ENCODE measurements around the gene GPX4. TPM values are rescaled to one million over a fixed set of nuclear protein-coding genes. Genes with fewer than 3 reads are reported as not detected.

GPX4 gene
- total RNA-seq, 1 experiment from 2014 or later = 577 TPM

- ATAC-seq (no peak), DNase-seq (ENCODE audit: low read depth, low spot score) (no peak)
- no peaks in the 10 kb centered on the region for H3K9me3 ChIP-seq (ENCODE audit: control insufficient read depth, insufficient read depth, low read depth, low read length)
- H3K36me3 ChIP-seq (ENCODE audit: control insufficient read depth, insufficient read depth, low read length) = peaks cover 3% of the 10 kb centered on the region
- H3K4me1 ChIP-seq (ENCODE audit: control insufficient read depth, insufficient read depth, low read length) = no peaks in the 10 kb centered on the region
- H3K27ac ChIP-seq (ENCODE audit: low read length) = no peak overlapping the region
- no TSS peak for BruUV-seq (replicated peaks)
- in situ Hi-C loops (cut with HindIII; ENCODE audit: low pct_unique_long_range_greater_than_20kb, low sequenced_read_pairs) (no loop called here), intact Hi-C loops (cut with micrococcal nuclease; ENCODE audit: unreplicated experiment) (no loop called here)
- ChIA-PET POLR2A (no interaction called here), CTCF (no interaction called here)
- TF ChIP-seq, protein P1, sequence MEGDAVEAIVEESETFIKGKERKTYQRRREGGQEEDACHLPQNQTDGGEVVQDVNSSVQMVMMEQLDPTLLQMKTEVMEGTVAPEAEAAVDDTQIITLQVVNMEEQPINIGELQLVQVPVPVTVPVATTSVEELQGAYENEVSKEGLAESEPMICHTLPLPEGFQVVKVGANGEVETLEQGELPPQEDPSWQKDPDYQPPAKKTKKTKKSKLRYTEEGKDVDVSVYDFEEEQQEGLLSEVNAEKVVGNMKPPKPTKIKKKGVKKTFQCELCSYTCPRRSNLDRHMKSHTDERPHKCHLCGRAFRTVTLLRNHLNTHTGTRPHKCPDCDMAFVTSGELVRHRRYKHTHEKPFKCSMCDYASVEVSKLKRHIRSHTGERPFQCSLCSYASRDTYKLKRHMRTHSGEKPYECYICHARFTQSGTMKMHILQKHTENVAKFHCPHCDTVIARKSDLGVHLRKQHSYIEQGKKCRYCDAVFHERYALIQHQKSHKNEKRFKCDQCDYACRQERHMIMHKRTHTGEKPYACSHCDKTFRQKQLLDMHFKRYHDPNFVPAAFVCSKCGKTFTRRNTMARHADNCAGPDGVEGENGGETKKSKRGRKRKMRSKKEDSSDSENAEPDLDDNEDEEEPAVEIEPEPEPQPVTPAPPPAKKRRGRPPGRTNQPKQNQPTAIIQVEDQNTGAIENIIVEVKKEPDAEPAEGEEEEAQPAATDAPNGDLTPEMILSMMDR (IDR thresholded peaks at IDR 0.05) = no peak
- TF ChIP-seq POLR2AphosphoS5 (IDR thresholded peaks at IDR 0.05; ENCODE audit: low read depth, low read length) = no peak; the same call in 1 of the 2 replicates
- TF ChIP-seq SIN3A (IDR thresholded peaks at IDR 0.05; ENCODE audit: borderline replicate concordance, insufficient read depth, low read depth, low read length) = no peak
- no peak for TF ChIP-seq TCF7L2 (IDR thresholded peaks at IDR 0.05; ENCODE audit: low read depth, low read length)
- TF ChIP-seq, protein P2, sequence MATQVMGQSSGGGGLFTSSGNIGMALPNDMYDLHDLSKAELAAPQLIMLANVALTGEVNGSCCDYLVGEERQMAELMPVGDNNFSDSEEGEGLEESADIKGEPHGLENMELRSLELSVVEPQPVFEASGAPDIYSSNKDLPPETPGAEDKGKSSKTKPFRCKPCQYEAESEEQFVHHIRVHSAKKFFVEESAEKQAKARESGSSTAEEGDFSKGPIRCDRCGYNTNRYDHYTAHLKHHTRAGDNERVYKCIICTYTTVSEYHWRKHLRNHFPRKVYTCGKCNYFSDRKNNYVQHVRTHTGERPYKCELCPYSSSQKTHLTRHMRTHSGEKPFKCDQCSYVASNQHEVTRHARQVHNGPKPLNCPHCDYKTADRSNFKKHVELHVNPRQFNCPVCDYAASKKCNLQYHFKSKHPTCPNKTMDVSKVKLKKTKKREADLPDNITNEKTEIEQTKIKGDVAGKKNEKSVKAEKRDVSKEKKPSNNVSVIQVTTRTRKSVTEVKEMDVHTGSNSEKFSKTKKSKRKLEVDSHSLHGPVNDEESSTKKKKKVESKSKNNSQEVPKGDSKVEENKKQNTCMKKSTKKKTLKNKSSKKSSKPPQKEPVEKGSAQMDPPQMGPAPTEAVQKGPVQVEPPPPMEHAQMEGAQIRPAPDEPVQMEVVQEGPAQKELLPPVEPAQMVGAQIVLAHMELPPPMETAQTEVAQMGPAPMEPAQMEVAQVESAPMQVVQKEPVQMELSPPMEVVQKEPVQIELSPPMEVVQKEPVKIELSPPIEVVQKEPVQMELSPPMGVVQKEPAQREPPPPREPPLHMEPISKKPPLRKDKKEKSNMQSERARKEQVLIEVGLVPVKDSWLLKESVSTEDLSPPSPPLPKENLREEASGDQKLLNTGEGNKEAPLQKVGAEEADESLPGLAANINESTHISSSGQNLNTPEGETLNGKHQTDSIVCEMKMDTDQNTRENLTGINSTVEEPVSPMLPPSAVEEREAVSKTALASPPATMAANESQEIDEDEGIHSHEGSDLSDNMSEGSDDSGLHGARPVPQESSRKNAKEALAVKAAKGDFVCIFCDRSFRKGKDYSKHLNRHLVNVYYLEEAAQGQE (IDR thresholded peaks at IDR 0.05; ENCODE audit: insufficient read depth in 1 of 2, low read depth in 2 of 2, low read length in 1 of 2) = no peak
- H3K27me3 ChIP-seq (ENCODE audit: control insufficient read depth, insufficient read depth, low read length) = no peaks in the 10 kb centered on the region
- no peak overlapping the region for H3K4me3 ChIP-seq (ENCODE audit: low read depth in 2 of 2, low read length in 2 of 2)
Observed at GRCh38 chr19:1121395-1121794, 17.6 kb downstream of the GPX4 start.

GRCh38 chr19:1122021-1122971 is 18.5 kb downstream of the GPX4 start:
- Histone ChIP-seq H3K9me3 (ENCODE audit: control insufficient read depth, insufficient read depth, low read depth, low read length) (no peaks in the 10 kb centered on the region), H3K27me3 (ENCODE audit: control insufficient read depth, insufficient read depth, low read length) (no peaks in the 10 kb centered on the region), H3K36me3 (ENCODE audit: control insufficient read depth, insufficient read depth, low read length) (peaks cover 3% of the 10 kb centered on the region), H3K4me3 (ENCODE audit: low read depth in 2 of 2, low read length in 2 of 2) (no peak overlapping the region), H3K27ac (ENCODE audit: low read length) (no peak overlapping the region), H3K4me1 (ENCODE audit: control insufficient read depth, insufficient read depth, low read length) (no peaks in the 10 kb centered on the region)
- in situ Hi-C loops (cut with HindIII; ENCODE audit: low pct_unique_long_range_greater_than_20kb, low sequenced_read_pairs) = no loop called here
- ChIA-PET CTCF (no interaction called here), POLR2A (no interaction called here)
- no peak for ATAC-seq
- BruUV-seq (replicated peaks) = no TSS peak
- intact Hi-C loops (cut with micrococcal nuclease; ENCODE audit: unreplicated experiment) = no loop called here
- no peak for DNase-seq (ENCODE audit: low read depth, low spot score)
- TF ChIP-seq POLR2AphosphoS5 (IDR thresholded peaks at IDR 0.05; ENCODE audit: low read depth, low read length) (no peak), TCF7L2 (IDR thresholded peaks at IDR 0.05; ENCODE audit: low read depth, low read length) (no peak), SIN3A (IDR thresholded peaks at IDR 0.05; ENCODE audit: borderline replicate concordance, insufficient read depth, low read depth, low read length) (no peak)
- TF ChIP-seq, protein P1 (IDR thresholded peaks at IDR 0.05) = no peak
- TF ChIP-seq, protein P2 (IDR thresholded peaks at IDR 0.05; ENCODE audit: insufficient read depth in 1 of 2, low read depth in 2 of 2, low read length in 1 of 2) = no peak

Data from Panc1 (cell line).